DMS 273 treated with DMSO at 0.1 percent for 48 hours (cell line): ENCODE measurements around the gene QSOX2.
A peak's percentile ranks its signal among the peaks of the same experiment; 100 is the strongest.

Experiments
- DNase-seq: peaks from one replicate; lab custom pipeline; 2025; lab: John Stamatoyannopoulos, UW

Gene QSOX2

GRCh38 chr9:136252281-136252680, 6.7 kb upstream of the QSOX2 start:
- DNase-seq: no peak

DNA sequence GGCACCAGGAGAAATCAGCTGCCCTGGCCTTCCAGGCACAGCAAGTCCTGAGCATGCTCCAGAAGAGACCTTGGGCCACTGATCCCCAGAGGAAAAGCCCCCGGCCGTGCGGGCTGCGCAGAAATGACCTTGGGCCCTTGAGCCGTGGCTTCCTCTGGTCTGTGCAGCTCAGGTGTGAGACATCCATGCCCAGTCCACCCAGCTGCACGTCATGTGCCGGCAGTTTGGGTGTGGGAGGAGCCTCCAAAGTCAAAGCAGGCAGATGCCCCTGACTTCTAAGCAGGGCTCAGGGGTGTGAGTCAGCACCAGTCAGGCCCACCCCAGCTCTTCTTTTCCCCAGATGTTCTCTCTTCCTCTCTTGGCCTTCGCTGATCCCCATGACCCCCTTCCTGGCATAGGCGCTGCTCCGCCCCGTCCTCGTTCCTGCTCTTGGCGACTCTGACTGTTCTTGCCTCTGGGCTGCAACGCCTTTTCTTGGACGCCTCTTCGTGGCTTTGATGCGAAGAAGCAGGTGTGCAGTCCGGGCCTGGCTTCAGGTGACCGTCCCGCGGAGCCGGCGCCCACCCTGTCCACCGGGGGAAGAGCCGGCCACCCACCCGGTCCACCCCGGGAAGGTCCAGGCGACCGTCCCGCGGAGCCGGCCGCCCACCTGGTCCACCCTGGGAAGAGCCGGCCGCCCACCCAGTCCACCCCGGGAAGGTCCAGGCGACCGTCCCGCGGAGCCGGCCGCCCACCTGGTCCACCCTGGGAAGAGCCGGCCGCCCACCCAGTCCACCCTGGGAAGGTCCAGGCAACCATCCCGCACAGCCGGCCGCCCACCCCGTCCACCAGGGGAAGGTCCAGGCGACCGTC, 5.9 kb upstream of the QSOX2 start:
- no peak for DNase-seq

GRCh38 chr9:136250676-136251075, 5.1 kb upstream of the QSOX2 start:
- DNase-seq: no peak

DNA sequence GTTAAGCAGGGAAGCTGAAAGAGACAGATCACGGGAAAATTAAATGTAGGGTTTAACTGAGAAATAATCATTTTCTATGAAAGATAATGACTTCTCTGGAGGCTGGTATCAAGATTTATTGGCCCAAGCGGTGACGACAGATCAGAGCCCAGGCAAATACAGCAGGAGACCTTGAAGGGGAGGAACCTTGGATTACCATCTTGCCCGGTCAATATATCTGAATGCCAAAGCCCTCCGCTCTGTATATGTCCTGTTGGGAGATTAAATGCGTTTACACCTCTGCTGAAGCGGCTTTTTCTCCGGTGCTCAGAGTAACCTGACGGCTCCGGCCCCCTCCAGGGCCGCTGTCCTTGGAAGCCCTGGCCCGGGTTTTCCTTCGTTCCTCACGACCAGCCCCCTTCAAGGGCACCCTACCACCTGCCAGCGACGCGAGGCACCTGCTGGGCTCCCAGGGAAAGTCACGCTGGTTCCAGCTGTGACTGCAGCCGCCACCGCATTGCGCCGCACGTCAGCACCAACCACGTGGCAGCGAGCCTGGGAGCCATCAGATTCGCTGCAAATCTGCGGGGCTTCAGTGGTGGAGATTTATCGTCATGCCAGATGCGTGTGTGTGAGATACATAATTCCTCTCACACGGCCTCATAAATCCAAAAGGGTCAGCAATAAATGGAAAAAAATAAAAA, 4.4 kb upstream of the QSOX2 start:
- no peak for DNase-seq

DNA sequence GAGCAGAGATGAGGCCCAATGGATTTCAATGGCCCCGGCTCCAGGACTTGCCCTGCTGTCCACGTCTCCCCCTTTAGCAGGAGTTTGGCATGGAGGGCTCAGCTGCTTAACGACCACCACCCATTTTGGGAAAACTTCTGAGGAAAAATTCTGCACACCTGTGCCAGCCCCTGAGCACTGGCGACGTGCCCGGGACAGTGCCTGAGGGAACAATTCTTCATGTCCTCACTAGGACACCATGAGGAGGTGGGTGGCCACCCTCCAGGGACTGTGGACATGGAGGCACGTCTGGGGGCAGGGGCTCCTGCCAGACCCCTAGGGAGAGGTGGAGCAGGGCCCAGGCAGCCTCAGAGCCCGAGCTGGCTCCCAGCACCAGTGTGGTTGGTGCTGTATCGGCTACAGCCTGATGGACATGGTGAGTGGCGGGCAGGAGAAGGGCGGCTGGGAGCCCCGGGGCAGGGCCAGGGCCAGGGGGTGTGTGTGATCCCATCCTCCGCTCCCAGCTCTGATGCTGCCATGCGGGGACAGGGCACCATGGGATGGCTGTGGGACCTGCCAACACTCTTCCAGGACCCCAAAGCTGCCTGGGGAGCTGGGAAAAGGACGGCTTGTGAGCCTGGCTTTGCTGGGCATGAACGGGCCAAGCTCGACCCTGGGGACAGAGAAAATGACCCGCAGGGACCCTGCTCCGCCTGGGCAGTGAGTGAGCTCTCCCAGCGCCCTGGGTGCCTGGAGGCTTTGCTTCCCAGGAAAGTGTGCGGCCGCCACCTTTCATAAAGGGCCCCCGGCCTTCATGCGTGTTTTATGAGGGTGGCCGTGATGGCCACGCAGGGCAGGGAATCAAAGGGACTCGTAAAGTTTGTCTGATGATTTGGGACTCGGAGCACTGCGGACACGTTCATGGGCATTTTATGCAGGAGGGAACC, 3.6 kb upstream of the QSOX2 start:
- DNase-seq: no peak

GRCh38 chr9:136247947-136248637, 2.5 kb upstream of the QSOX2 start:
- DNase-seq: no peak

- no peak for DNase-seq
Observed at GRCh38 chr9:136247551-136247916, 1.9 kb upstream of the QSOX2 start.

DNA sequence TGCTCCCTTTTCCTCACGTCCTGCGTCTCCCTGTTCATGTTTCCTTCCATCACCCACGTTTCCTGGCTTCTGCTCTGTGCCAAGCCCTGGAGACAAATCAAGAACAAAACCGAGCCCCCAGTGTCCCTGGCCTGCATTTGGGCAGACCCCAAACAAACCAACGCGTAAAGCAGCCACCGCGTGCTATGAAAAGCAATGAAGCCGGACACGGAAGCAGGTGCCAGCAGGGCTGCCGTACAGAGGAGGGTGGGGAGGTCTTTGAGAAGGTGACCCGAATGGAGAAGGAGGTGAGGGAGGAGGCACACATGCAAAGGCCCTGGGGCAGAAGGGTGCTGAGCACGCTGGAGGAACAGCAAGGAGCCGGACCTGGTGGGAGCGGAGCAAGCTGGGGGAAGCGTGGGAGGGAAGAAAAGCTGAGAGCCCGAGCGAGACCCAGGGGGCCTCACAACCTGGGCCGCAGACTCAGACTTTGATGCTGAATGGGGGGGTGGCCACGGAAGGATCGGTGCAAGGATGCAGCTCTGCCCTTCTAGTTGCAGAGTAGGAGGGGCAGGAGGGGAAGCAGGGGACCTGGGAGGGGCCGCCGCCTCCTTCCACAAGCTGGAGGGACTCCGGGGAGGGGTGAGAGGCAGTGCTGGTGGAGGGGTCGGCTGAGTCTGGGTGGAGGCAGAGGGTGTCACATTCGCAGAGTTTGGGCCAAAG, 1.4 kb upstream of the QSOX2 start:
- DNase-seq: no peak

- no peak for DNase-seq
Observed at GRCh38 chr9:136244969-136245218, 718 bp downstream of the QSOX2 start.

DNA sequence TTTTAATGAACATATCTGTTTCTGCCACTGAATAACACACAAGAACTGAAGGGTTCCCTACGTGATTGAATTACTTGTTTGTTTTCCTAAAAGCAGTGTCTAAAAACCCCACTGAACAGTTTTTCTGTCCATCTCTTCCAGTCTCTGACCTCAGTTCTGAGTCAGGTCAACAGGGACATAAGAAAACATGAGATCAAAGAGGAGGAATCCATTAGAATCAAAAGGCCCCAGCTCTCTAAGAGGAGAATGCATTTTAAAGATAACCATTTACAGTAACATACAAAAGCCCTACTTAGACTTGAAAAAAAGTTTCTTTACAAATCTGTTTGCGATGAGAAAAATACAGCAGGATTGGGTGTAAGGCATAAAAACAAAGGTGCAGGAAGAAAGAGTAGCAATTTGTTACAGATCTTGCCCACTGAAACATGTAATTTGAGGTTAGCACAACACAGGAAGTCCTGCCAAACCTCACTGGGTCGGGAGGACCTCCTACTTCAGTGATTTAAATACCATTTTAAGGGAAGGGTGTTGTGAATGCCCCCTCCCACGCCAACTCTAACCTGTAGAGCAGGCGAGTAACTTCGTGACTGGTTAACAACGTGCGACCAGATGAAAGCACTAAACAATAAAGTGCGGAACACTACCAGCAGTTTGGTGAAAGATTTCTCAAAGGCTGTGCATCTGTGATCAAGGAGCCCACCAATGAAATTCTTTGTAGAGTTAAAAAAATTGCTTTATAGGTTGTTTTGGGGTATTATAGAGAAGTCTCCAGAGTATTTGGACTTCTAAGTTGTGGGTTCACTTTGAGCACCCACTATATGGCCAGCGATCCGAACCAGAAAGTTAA, 1.3 kb downstream of the QSOX2 start:
- DNase-seq: no peak

GRCh38 chr9:136243631-136244030, 2.0 kb downstream of the QSOX2 start:
- no peak for DNase-seq

GRCh38 chr9:136242918-136243525, 2.6 kb downstream of the QSOX2 start:
- no peak for DNase-seq

GRCh38 chr9:136242248-136242647, 3.4 kb downstream of the QSOX2 start:
- no peak for DNase-seq

DNA sequence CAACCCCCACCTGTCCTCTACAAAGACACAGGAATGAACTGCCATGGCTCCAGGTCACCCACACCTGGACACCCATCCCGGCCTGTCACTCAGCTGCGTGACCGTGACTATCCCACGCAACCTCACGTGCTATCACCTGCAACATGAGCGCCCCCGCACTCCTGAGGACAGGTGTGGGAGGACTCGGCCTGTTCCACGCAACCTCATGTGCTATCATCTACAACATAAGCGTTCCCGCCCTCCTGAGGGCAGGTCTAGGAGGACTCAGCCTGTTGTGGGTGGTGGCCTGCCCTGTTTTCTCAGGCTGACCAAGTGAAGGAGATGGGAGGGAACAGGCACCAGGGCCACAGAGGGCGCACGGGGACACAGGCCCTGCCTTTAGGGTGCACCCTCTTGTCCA, 4.1 kb downstream of the QSOX2 start:
- DNase-seq: no peak

DNA sequence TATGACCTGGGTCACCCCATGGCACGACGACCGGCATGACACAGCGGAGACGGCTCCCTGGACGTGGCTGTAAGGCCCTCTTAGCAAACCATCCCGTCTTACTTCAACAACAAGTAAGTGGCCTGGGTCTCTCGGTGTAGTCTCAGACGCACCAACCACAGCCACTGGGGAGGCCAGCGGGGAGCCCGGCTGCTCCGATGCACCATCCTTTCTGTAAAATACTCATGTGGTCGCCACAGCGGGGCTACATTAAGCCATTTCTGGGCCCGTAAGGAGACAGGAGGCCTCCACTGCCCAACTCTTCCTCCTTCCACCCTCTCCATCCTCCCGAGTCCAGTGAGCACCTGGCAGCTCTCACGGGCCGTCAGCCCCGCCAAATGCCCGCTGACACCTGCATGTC, 4.7 kb downstream of the QSOX2 start:
- no peak for DNase-seq

- DNase-seq: no peak
Observed at GRCh38 chr9:136239983-136240330, 5.7 kb downstream of the QSOX2 start.

- peak; percentile 87 for DNase-seq
Observed at GRCh38 chr9:136239135-136239982, 6.3 kb downstream of the QSOX2 start.

DNA sequence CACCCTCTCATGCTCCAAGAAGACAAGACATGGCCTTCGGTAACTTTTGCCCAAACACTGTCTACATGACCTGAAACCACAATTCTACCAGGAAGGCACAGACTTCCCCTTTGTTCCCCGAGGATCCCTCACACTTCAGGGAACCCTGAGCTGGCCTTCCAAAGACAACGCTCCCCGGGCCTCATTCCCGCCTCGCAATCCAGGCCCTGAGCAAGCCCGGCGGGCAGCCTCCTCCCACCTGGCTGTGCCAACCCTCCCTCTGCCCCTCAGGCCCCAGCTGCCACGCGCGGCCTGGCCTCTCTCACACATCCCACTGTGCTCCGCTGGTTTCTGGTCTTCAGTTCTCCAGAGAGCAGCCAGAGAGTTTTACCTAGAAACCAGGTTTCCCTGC, 7.3 kb downstream of the QSOX2 start:
- DNase-seq: no peak
